Thyroid gland (tissue), 4 donors: ENCODE results near the gene RSRC2.

Experiments used
- CTCF ChIP-seq, 6 experiments: fragments of 200-600 bp in 3 of 6; fragments of 450-650 bp in 3 of 6; sonication (generic) in 3 of 6; IDR thresholded peaks; one replicate each; pipeline ENCODE4 v1.5.1; 2016 to 2019; ENCODE audit warnings: antibody characterized with exemption in 6 of 6, mild to moderate bottlenecking in 2 of 6, inconsistent platforms in 1 of 6, moderate library complexity in 1 of 6
- POLR2A ChIP-seq, 2 donors: fragments of 450-650 bp; IDR thresholded peaks; one replicate each; pipeline ENCODE4 v1.6.1; 2017; ENCODE audit warnings: antibody characterized with exemption in 2 of 2, mild to moderate bottlenecking in 2 of 2, moderate library complexity in 1 of 2

GRCh38 chr12:122516544-122517361 is 10.0 kb downstream of the RSRC2 start:
- TF ChIP-seq CTCF (IDR thresholded peaks at IDR 0.05): no peak
- TF ChIP-seq POLR2A (IDR thresholded peaks at IDR 0.05): no peak
